PC-9 (cell line): ENCODE results near the gene HAT1. TPM values are rescaled to one million over a fixed set of nuclear protein-coding genes. Genes with fewer than 3 reads are reported as not detected.
A peak's percentile ranks its signal among the peaks of the same experiment; 100 is the strongest.
"Not testable (repeated sequence)": the region's sequence is repeated elsewhere in the genome, so short reads cannot be mapped to it uniquely, and the experiment has no call there.

Source experiments
- BruUV-seq: library from RNA; stranded (reverse); fragments of 400-500 nt; replicated peaks from 2 replicates; lab custom pipeline; 2021; lab: Mats Ljungman, UMichigan
- CTCF ChIA-PET: fragments of 300-600 bp; sonication (Branson Sonifier 250); formaldehyde crosslinking; loops from one replicate; lab custom pipeline; 2022; ENCODE audit warnings: antibody characterized with exemption; lab: Charles Lee
- POLR2A ChIA-PET: fragments of 300-600 bp; sonication (Branson Sonifier 250); formaldehyde crosslinking; loops from one replicate; lab custom pipeline; 2022; ENCODE audit warnings: antibody characterized with exemption; ENCODE audit not compliant: unreplicated experiment; lab: Charles Lee
- DNase-seq, 2 experiments: peaks; one replicate each; pipeline versions ENCODE4 v3.0.0 to v3.0.0-alpha.2; 2015 to 2022; ENCODE audit warnings: mixed read lengths in 1 of 2
- H2AFZ ChIP-seq: fragments of 200-600 bp; sonication (generic); 2 replicates; pipeline ENCODE4 v1.8.1; 2017; ENCODE audit warnings: antibody characterized with exemption
- H3F3A ChIP-seq: fragments of 200-600 bp; sonication (generic); 2 replicates; pipeline ENCODE4 v1.8.1; 2017; ENCODE audit warnings: antibody characterized with exemption, mild to moderate bottlenecking, low read depth; ENCODE audit not compliant: insufficient read depth
- H3K27ac ChIP-seq: fragments of 200-600 bp; sonication (generic); 2 replicates; pipeline ENCODE4 v1.6.1; 2016; ENCODE audit warnings: mixed run types
- H3K27me3 ChIP-seq: fragments of 200-600 bp; sonication (generic); 2 replicates; pipeline ENCODE4 v1.6.1; 2016; ENCODE audit warnings: low read depth, mixed run types; ENCODE audit not compliant: insufficient read depth
- H3K36me3 ChIP-seq: fragments of 200-600 bp; sonication (generic); 2 replicates; pipeline ENCODE4 v1.6.1; 2016; ENCODE audit warnings: low read depth, mixed run types
- H3K4me1 ChIP-seq: fragments of 200-600 bp; sonication (generic); replicated peaks from 2 replicates; pipeline ENCODE4 v1.6.1; 2016; ENCODE audit warnings: mixed run types; ENCODE audit not compliant: insufficient read depth
- H3K4me2 ChIP-seq: fragments of 200-600 bp; sonication (generic); 2 replicates; pipeline ENCODE4 v1.6.1; 2017; ENCODE audit warnings: mixed run types
- H3K4me3 ChIP-seq: fragments of 200-600 bp; sonication (generic); 2 replicates; pipeline ENCODE4 v1.6.1; 2016; ENCODE audit warnings: mixed run types
- H3K79me2 ChIP-seq: fragments of 200-600 bp; sonication (generic); 2 replicates; pipeline ENCODE4 v1.6.1; 2017; ENCODE audit warnings: low read depth, mixed run types
- H3K9me2 ChIP-seq: fragments of 200-600 bp; sonication (generic); 2 replicates; pipeline ENCODE4 v1.8.1; 2017; ENCODE audit warnings: mild to moderate bottlenecking; ENCODE audit not compliant: insufficient read depth
- H3K9me3 ChIP-seq: fragments of 200-600 bp; sonication (generic); 2 replicates; pipeline ENCODE4 v1.8.1; 2016; ENCODE audit warnings: low read depth; ENCODE audit not compliant: insufficient read depth
- H4K20me1 ChIP-seq: fragments of 200-600 bp; sonication (generic); 2 replicates; pipeline ENCODE4 v1.8.1; 2017; ENCODE audit not compliant: insufficient read depth
- CTCF ChIP-seq: fragments of 200-600 bp; sonication (generic); conservative IDR thresholded peaks from 2 replicates; pipeline ENCODE4 v1.6.1; 2017; ENCODE audit warnings: mixed run types, antibody characterized with exemption, mild to moderate bottlenecking, moderate library complexity
- EZH2 ChIP-seq: fragments of 200-600 bp; sonication (generic); IDR thresholded peaks from 2 replicates; pipeline ENCODE4 v1.8.0; 2017; ENCODE audit warnings: antibody characterized with exemption, low read depth
- intact Hi-C: fragments of 100-400 bp; cut with micrococcal nuclease; formaldehyde crosslinking; loops from one replicate; pipeline ENCODE4 v1.10.0; 2022; ENCODE audit not compliant: unreplicated experiment
- total RNA-seq: library from RNA; stranded (reverse); gene quantifications from 2 replicates; pipeline ENCODE4 v1.2.3, GENCODE V29; 2021

The HAT1 gene
- total RNA-seq, 1 experiment from 2014 or later, result 132 TPM

GRCh38 chr2:171968509-171968908 lies 46.2 kb downstream of the HAT1 start:
- Histone ChIP-seq H3K4me3 (no peak overlapping the region), H3F3A (peaks cover 7% of the 10 kb centered on the region; the same call in 1 of the 2 replicates), H3K79me2 (no peaks in the 10 kb centered on the region), H3K4me1 (no peaks in the 10 kb centered on the region), H3K36me3 (peaks cover 55% of the 10 kb centered on the region), H3K27me3 (no peaks in the 10 kb centered on the region), H3K9me3 (no peaks in the 10 kb centered on the region), H2AFZ (no peak overlapping the region), H4K20me1 (0 out of 2 replicates have a peak, but pooled peaks cover 3% of the 10 kb centered on the region), H3K27ac (no peak overlapping the region), H3K4me2 (no peak overlapping the region), H3K9me2 (no peaks in the 10 kb centered on the region)
- DNase-seq, result no peak
- TF ChIP-seq EZH2 (no peak), CTCF (no peak)
- intact Hi-C loops, result loop anchor here (10.0 kb wide), 1 partner anchor 496 kb away; no protein-coding TSS in a partner anchor
- no TSS peak for BruUV-seq
- CTCF ChIA-PET, result no interaction called here
- POLR2A ChIA-PET, result no interaction called here

GRCh38 chr2:171972329-171972982 lies 50.2 kb downstream of the HAT1 start:
- TF ChIP-seq EZH2 (no peak), CTCF (no peak)
- intact Hi-C loops, result no loop called here
- ChIA-PET CTCF (interaction anchor here (0.5 to 0.8 kb wide), 3 partner anchors 127 to 545 kb away, joined by 3 read pairs; no protein-coding TSS in a partner anchor), POLR2A (no interaction called here)
- Histone ChIP-seq H3K27me3 (no peaks in the 10 kb centered on the region), H3K36me3 (peaks cover 40% of the 10 kb centered on the region), H4K20me1 (peaks cover 7% of the 10 kb centered on the region; the same call in 1 of the 2 replicates), H3F3A (peaks cover 4% of the 10 kb centered on the region; the same call in 1 of the 2 replicates), H3K79me2 (no peaks in the 10 kb centered on the region), H3K4me3 (no peak overlapping the region), H3K9me2 (no peaks in the 10 kb centered on the region), H3K4me1 (no peaks in the 10 kb centered on the region), H3K4me2 (no peak overlapping the region), H3K27ac (peak overlapping the region; percentile 16; the same call in 1 of the 2 replicates), H3K9me3 (no peaks in the 10 kb centered on the region), H2AFZ (no peak overlapping the region)
- no TSS peak for BruUV-seq
- DNase-seq, result no peak

GRCh38 chr2:171979103-171979502 lies 56.8 kb downstream of the HAT1 start:
- DNase-seq, result no peak

GRCh38 chr2:171983924-171984323 lies 61.7 kb downstream of the HAT1 start:
- H3K27ac ChIP-seq, H3K4me3 ChIP-seq, H3K27me3 ChIP-seq, H3K9me2 ChIP-seq, H3K9me3 ChIP-seq, CTCF ChIA-PET, H3K4me2 ChIP-seq, intact Hi-C loops, BruUV-seq, H2AFZ ChIP-seq, H3K79me2 ChIP-seq, DNase-seq, H4K20me1 ChIP-seq, H3K4me1 ChIP-seq: not testable (repeated sequence)
- POLR2A ChIA-PET, result interaction anchor here (0.7 kb wide), 1 partner anchor 132 kb away, joined by 4 read pairs; no protein-coding TSS in a partner anchor
- Histone ChIP-seq H3K36me3 (peaks cover 28% of the 10 kb centered on the region), H3F3A (peaks cover 12% of the 10 kb centered on the region)

More at GRCh38 chr2:171979103-171979502, 56.8 kb downstream of the HAT1 start:
- Histone ChIP-seq H3K27ac (no peak overlapping the region), H3K9me3 (no peaks in the 10 kb centered on the region), H2AFZ (no peak overlapping the region), H3K9me2 (no peaks in the 10 kb centered on the region), H3K4me1 (no peaks in the 10 kb centered on the region), H4K20me1 (peaks cover 3% of the 10 kb centered on the region; the same call in 1 of the 2 replicates), H3K4me3 (no peak overlapping the region), H3K36me3 (peaks cover 53% of the 10 kb centered on the region), H3F3A (peaks cover 10% of the 10 kb centered on the region), H3K4me2 (no peak overlapping the region), H3K27me3 (no peaks in the 10 kb centered on the region), H3K79me2 (no peaks in the 10 kb centered on the region)
- no peak for TF ChIP-seq EZH2
- TF ChIP-seq CTCF, result no peak
- ChIA-PET POLR2A (no interaction called here), CTCF (no interaction called here)
- intact Hi-C loops, result no loop called here
- BruUV-seq, result no TSS peak
